ENCODE measurements around the gene SHROOM2. TPM values are rescaled to one million over a fixed set of nuclear protein-coding genes. Genes with fewer than 3 reads are reported as not detected.

The SHROOM2 gene
- total RNA-seq, 4 donors from 2014 or later, result 0.67 to 2.3 (median 1.6) TPM

- H3K4me3 ChIP-seq, result no peak overlapping the region
- no peaks in the 10 kb centered on the region for H3K36me3 ChIP-seq
- 94% methylated on average over 5 of the region's 5 CpGs; no CpG with 5 or more reads in 1 of the 2 donors for WGBS, 2 donors (ENCODE audit: low coverage in 1 of 2)
- H3K9me3 ChIP-seq, result no peaks in the 10 kb centered on the region
- no peak overlapping the region for H3K27ac ChIP-seq
- no peaks in the 10 kb centered on the region for H3K27me3 ChIP-seq
- no peak for TF ChIP-seq POLR2AphosphoS5 (IDR thresholded peaks at IDR 0.05)
- TF ChIP-seq POLR2A (IDR thresholded peaks at IDR 0.05), result no peak
- no peak for TF ChIP-seq CTCF (IDR thresholded peaks at IDR 0.05)
- no peak for TF ChIP-seq EP300 (IDR thresholded peaks at IDR 0.05)
- no peak for ATAC-seq
- H3K4me1 ChIP-seq, result no peaks in the 10 kb centered on the region
These were observed 172.0 kb downstream of the SHROOM2 start for GRCh38 chrX:9958183-9958582.

DNA sequence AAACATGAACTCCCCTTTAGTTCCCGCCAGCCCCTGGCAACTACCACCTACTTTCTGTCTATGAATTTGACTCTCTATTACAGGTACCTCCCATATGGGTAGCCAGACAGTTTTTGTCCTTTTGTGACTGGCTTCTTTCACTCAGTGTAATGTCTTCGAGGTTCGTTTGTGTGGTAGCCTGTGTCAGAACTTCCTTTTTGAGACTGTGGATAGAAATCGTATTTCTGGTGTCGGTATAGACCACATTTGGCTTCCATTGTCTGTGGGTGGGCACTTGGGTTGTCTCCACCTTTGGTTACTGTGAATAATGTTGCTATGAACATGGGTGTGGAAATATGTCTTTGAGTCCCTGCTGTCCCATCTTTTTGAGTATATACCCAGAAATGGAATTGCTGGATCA, 175.5 kb downstream of the SHROOM2 start:
- no peaks in the 10 kb centered on the region for H3K9me3 ChIP-seq
- no peak for ATAC-seq
- no peaks in the 10 kb centered on the region for H3K36me3 ChIP-seq
- H3K27me3 ChIP-seq, result no peaks in the 10 kb centered on the region
- H3K4me3 ChIP-seq, result no peak overlapping the region
- H3K4me1 ChIP-seq, result no peaks in the 10 kb centered on the region
- no peak overlapping the region for H3K27ac ChIP-seq
- TF ChIP-seq POLR2A (IDR thresholded peaks at IDR 0.05), result no peak
- TF ChIP-seq CTCF (IDR thresholded peaks at IDR 0.05), result no peak
- no peak for TF ChIP-seq EP300 (IDR thresholded peaks at IDR 0.05)
- TF ChIP-seq POLR2AphosphoS5 (IDR thresholded peaks at IDR 0.05), result no peak
- 78 to 83% methylated on average over 1 to 5 of the region's 5 CpGs for WGBS, 2 donors (ENCODE audit: low coverage in 1 of 2)

DNA sequence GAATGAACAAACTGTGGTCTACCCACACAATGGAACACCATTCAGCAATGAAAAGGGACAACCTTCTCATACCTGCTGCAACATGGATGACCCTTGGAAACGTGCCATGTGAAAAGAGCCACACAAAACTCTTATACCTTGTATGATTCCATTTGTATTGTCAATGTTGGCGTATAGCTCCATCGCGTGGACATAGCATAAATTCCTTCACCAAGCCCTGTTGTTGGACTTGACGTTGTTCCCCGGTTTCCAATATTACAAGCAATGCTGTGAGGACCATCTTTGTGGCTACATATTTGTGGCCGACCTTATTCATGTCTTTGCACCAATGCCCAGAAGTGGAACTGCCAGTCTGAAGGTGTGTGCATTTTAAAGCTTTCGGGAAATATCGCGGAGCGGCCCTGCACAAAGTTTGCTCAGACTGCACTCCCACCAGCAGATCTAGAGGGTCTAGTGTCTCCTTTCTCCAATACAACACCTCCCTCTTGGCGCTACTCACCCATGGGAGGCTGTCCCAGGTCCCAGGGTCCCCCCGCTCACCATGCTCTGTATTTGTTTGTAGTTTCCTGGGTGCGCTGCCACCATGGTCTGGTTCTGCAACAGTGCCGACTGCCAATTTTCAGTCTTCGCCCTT, 180.7 kb downstream of the SHROOM2 start, which contains the start of gene CLDN34:
Gene CLDN34 (plus strand): TSS at position 584 of the 634 bp plus-strand sequence. CDS start 0 bp downstream, at position 584.
- Histone ChIP-seq H3K27ac (no peak within 1 kb of the TSS), H3K9me3 (no peaks in the 10 kb centered on the region), H3K27me3 (no peaks in the 10 kb centered on the region), H3K36me3 (no peaks in the 10 kb centered on the region), H3K4me3 (no peak within 1 kb of the TSS), H3K4me1 (no peaks in the 10 kb centered on the region)
- TF ChIP-seq POLR2A (IDR thresholded peaks at IDR 0.05), result no peak
- TF ChIP-seq POLR2AphosphoS5 (IDR thresholded peaks at IDR 0.05), result no peak
- TF ChIP-seq EP300 (IDR thresholded peaks at IDR 0.05), result no peak
- TF ChIP-seq CTCF (IDR thresholded peaks at IDR 0.05), result no peak
- no peak for ATAC-seq
- WGBS, 2 donors (ENCODE audit: low coverage in 1 of 2), result 84 to 91% methylated on average over 6 to 11 of the region's 16 CpGs

GRCh38 chrX:9977635-9978034, 191.4 kb downstream of the SHROOM2 start:
- ATAC-seq, result no peak
- TF ChIP-seq POLR2AphosphoS5 (IDR thresholded peaks at IDR 0.05), result no peak
- no peak for TF ChIP-seq POLR2A (IDR thresholded peaks at IDR 0.05)
- no peak for TF ChIP-seq CTCF (IDR thresholded peaks at IDR 0.05)
- no peak for TF ChIP-seq EP300 (IDR thresholded peaks at IDR 0.05)

GRCh38 chrX:9980401-9980800, 194.2 kb downstream of the SHROOM2 start:
- no peak overlapping the region for H3K27ac ChIP-seq
- TF ChIP-seq POLR2AphosphoS5 (IDR thresholded peaks at IDR 0.05), result no peak
- no peak for TF ChIP-seq POLR2A (IDR thresholded peaks at IDR 0.05)
- no peak for TF ChIP-seq EP300 (IDR thresholded peaks at IDR 0.05)
- TF ChIP-seq CTCF (IDR thresholded peaks at IDR 0.05), result no peak
- WGBS, 2 donors (ENCODE audit: low coverage in 1 of 2), result 53 to 74% methylated on average over 4 to 7 of the region's 7 CpGs
- no peak for ATAC-seq
- no peak overlapping the region for H3K4me3 ChIP-seq
- H3K4me1 ChIP-seq, result no peaks in the 10 kb centered on the region
- no peaks in the 10 kb centered on the region for H3K27me3 ChIP-seq
- no peaks in the 10 kb centered on the region for H3K36me3 ChIP-seq
- no peaks in the 10 kb centered on the region for H3K9me3 ChIP-seq

More at GRCh38 chrX:9977635-9978034, 191.4 kb downstream of the SHROOM2 start:
- Histone ChIP-seq H3K36me3 (no peaks in the 10 kb centered on the region), H3K27me3 (no peaks in the 10 kb centered on the region), H3K4me3 (no peak overlapping the region), H3K4me1 (no peaks in the 10 kb centered on the region), H3K9me3 (no peaks in the 10 kb centered on the region), H3K27ac (no peak overlapping the region)
- 60 to 100% methylated on average over 1 of the region's 3 CpGs for WGBS, 2 donors (ENCODE audit: low coverage in 1 of 2)

All from gastroesophageal sphincter (tissue), 4 donors.